ENCODE results near the gene PDGFD.
"Not testable (repeated sequence)": the region's sequence is repeated elsewhere in the genome, so short reads cannot be mapped to it uniquely, and the experiment has no call there.

The PDGFD gene

GRCh38 chr11:104051778-104052177 lies 112.2 kb downstream of the PDGFD start:
- no peak for DNase-seq

GRCh38 chr11:104049116-104049515 lies 114.8 kb downstream of the PDGFD start:
- DNase-seq, result no peak

- not testable (repeated sequence) for DNase-seq
These were observed 117.1 kb downstream of the PDGFD start for GRCh38 chr11:104046858-104047257.

- no peak for DNase-seq
These were observed 117.6 kb downstream of the PDGFD start for GRCh38 chr11:104046331-104046730.

- DNase-seq, result no peak
These were observed 120.2 kb downstream of the PDGFD start for GRCh38 chr11:104043678-104044239.

- DNase-seq, result no peak
These were observed 120.8 kb downstream of the PDGFD start for GRCh38 chr11:104043142-104043541.

- no peak for DNase-seq
These were observed 122.2 kb downstream of the PDGFD start for GRCh38 chr11:104041792-104042191.

- no peak for DNase-seq
These were observed 127.0 kb downstream of the PDGFD start for GRCh38 chr11:104036995-104037394.

GRCh38 chr11:104036588-104036987 lies 127.4 kb downstream of the PDGFD start, which contains the start of gene DDI1:
Gene DDI1 (plus strand): TSS chr11:104036640. CDS start chr11:104036823, 183 bp downstream.
- no peak for DNase-seq

- no peak for DNase-seq
These were observed 130.4 kb downstream of the PDGFD start for GRCh38 chr11:104033561-104033960.

- DNase-seq, result no peak
These were observed 130.8 kb downstream of the PDGFD start for GRCh38 chr11:104033134-104033533.

- no peak for DNase-seq
These were observed 135.3 kb downstream of the PDGFD start for GRCh38 chr11:104028476-104029263.

GRCh38 chr11:104024572-104024971 lies 139.4 kb downstream of the PDGFD start:
- DNase-seq, result no peak

GRCh38 chr11:104015649-104016415 lies 148.1 kb downstream of the PDGFD start:
- DNase-seq, result no peak

GRCh38 chr11:104011044-104011443 lies 152.9 kb downstream of the PDGFD start:
- DNase-seq, result no peak

GRCh38 chr11:104009744-104010143 lies 154.2 kb downstream of the PDGFD start:
- no peak for DNase-seq

GRCh38 chr11:104005234-104005855 lies 158.6 kb downstream of the PDGFD start:
- no peak for DNase-seq

- DNase-seq, result no peak
These were observed 160.5 kb downstream of the PDGFD start for GRCh38 chr11:104003491-104003890.

- no peak for DNase-seq
These were observed 162.3 kb downstream of the PDGFD start for GRCh38 chr11:104001561-104002056.

- no peak for DNase-seq
These were observed 163.1 kb downstream of the PDGFD start for GRCh38 chr11:104000798-104001197.

- DNase-seq, result no peak
These were observed 165.0 kb downstream of the PDGFD start for GRCh38 chr11:103998826-103999508.

- no peak for DNase-seq
These were observed 166.9 kb downstream of the PDGFD start for GRCh38 chr11:103997082-103997481.
